Measurements from ENCODE around the gene TOX4.

GRCh38 chr14:21535545-21536417, 58.8 kb downstream of the TOX4 start:
- TF ChIP-seq CTCF (IDR thresholded peaks at IDR 0.05) (no peak), POLR2A (IDR thresholded peaks at IDR 0.05) (no peak)
